ENCODE data around the gene ZNF516. TPM values are rescaled to one million over a fixed set of nuclear protein-coding genes. Genes with fewer than 3 reads are reported as not detected.

The ZNF516 gene
- total RNA-seq, 1 donor from 2014 or later, result 1.2 TPM

DNA sequence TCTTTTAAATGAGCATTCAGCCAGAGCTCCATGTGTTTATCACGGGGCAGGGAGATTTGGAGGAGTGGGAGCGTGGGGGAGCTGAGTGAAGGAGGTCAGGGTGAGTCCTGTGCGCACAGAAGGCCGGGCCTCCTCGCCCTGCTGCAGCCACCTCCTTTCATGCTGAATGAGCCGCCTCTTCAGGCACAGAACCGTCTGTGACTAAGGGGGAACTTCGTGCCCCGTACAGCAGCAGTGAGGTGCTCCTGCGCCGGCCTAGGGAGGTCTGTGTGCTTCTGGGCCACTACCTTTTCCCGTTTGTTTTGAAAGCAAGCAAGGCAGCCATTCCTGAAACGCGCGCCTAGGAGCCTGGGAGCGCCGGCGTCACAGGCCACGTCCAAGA lies 27.1 kb upstream of the ZNF516 start:
- H3K9me3 Mint-ChIP-seq, result no peaks in the 10 kb centered on the region
- H3K27ac Mint-ChIP-seq, result no peak overlapping the region
- DNase-seq (ENCODE audit: low spot score), result no peak
- intact Hi-C loops (cut with micrococcal nuclease), result no loop called here
- H3K4me3 Mint-ChIP-seq (ENCODE audit: low read depth), result no peak overlapping the region
- no peaks in the 10 kb centered on the region for H3K36me3 Mint-ChIP-seq (ENCODE audit: low read depth)
- peaks cover 52% of the 10 kb centered on the region for H3K27me3 Mint-ChIP-seq (ENCODE audit: low read depth)
- peaks cover 4% of the 10 kb centered on the region for H3K4me1 Mint-ChIP-seq (ENCODE audit: low read depth)

DNA sequence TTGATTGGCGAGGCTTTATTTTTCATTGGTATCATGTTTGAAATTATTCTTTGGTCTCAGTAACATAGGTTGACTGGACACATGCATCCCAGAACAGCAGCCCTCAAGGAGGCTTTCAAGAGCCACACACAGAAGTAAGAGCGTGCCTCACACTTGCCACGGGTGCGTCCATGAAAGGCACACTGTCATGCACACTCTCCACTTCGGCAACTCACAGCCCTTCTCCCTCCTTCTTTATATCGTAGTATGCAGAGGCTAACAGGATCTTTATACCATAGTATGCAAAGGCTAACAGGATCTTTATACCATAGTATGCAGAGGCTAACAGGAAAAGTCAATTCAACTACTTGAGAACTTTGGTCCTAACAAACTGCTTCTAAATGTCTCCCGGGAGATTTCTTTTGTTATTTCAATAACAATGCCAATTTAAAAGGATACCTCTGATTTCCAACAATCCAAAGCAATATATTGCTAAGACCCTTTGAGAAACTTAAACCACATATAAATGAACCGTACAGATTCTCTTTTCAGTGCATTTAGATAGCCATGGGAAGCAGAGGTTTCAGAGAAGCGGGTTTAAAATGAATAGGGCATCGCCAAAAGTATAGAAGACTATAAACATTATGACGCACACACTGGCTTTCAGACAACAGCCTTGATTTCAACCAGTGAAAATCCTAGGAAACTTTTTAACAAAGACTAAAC lies 26.5 kb upstream of the ZNF516 start:
- intact Hi-C loops (cut with micrococcal nuclease), result no loop called here
- no peak for DNase-seq (ENCODE audit: low spot score)
- Mint-ChIP-seq H3K9me3 (no peaks in the 10 kb centered on the region), H3K27me3 (ENCODE audit: low read depth) (peaks cover 51% of the 10 kb centered on the region), H3K27ac (no peak overlapping the region), H3K4me1 (ENCODE audit: low read depth) (peaks cover 4% of the 10 kb centered on the region), H3K4me3 (ENCODE audit: low read depth) (no peak overlapping the region), H3K36me3 (ENCODE audit: low read depth) (no peaks in the 10 kb centered on the region)

- Mint-ChIP-seq H3K27ac (no peak overlapping the region), H3K4me3 (ENCODE audit: low read depth) (no peak overlapping the region), H3K36me3 (ENCODE audit: low read depth) (no peaks in the 10 kb centered on the region), H3K4me1 (ENCODE audit: low read depth) (peaks cover 4% of the 10 kb centered on the region), H3K9me3 (no peaks in the 10 kb centered on the region), H3K27me3 (ENCODE audit: low read depth) (peaks cover 43% of the 10 kb centered on the region)
- DNase-seq (ENCODE audit: low spot score), result no peak
- intact Hi-C loops (cut with micrococcal nuclease), result loop anchor here (2.0 kb wide), 1 partner anchor 22 kb away; no protein-coding TSS in a partner anchor
These were observed 24.0 kb upstream of the ZNF516 start for GRCh38 chr18:76518860-76519538.

DNA sequence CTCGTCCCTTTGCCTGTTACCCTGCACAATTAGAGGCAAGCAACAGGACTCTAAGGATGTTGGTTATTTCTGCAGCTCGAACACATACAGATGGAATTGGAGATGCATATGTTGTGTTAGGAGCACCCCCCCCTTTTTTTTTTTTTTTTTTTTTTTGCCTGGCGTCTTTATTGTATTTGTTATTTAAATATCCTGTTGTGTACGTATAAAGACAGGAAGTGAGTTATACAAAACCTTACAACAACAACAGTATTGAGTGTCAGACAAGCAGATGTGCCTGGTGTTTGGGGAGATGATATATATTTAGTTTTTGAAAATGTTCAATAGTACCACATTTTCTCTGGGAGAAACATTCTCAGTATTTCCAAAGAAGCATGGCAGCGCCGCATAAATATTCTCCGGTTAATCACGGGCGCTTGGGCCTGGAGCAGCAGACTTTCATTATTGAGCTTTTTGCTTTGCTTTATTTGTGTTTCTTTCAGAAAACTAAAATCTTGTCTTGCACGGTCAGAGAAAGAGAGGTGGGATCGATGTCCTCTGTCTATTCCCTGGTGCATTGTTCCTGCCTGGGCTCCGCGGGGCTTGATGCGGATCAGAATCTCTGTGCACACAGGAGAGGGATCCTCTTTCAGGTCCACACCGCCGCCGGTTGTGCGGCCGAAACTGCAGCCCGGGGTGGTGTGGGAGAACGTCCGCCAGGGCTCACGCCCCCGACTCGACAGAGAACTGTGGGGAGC lies 23.2 kb upstream of the ZNF516 start:
- Mint-ChIP-seq H3K4me3 (ENCODE audit: low read depth) (no peak overlapping the region), H3K9me3 (no peaks in the 10 kb centered on the region), H3K36me3 (ENCODE audit: low read depth) (no peaks in the 10 kb centered on the region)

DNA sequence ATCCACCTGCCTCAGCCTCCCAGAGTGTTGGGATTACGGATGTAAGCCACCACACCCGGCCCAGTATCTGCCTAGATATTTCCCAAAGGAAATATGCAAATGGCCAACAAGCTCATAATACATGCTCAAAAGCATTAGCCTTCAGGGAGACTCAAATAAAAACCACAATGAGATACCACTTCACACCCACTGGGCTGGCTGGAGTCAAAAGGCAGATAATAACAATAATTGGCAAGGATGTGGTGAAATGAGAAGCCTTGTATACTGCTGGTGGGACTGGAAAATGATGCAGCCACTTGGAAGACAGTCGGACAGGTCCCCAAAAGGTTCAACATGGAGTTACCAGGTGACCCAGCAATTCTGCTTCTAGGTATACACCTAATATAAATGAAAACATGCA lies 20.5 kb upstream of the ZNF516 start:
- H3K36me3 Mint-ChIP-seq (ENCODE audit: low read depth), result no peaks in the 10 kb centered on the region
- H3K27me3 Mint-ChIP-seq (ENCODE audit: low read depth), result peaks cover 34% of the 10 kb centered on the region
- H3K4me3 Mint-ChIP-seq (ENCODE audit: low read depth), result no peak overlapping the region
- H3K27ac Mint-ChIP-seq, result no peak overlapping the region
- no peaks in the 10 kb centered on the region for H3K9me3 Mint-ChIP-seq
- no peak for DNase-seq (ENCODE audit: low spot score)
- intact Hi-C loops (cut with micrococcal nuclease), result no loop called here
- H3K4me1 Mint-ChIP-seq (ENCODE audit: low read depth), result peaks cover 4% of the 10 kb centered on the region

More for the DNA sequence above, 23.2 kb upstream of the ZNF516 start:
- no peak for DNase-seq (ENCODE audit: low spot score)
- peaks cover 4% of the 10 kb centered on the region for H3K4me1 Mint-ChIP-seq (ENCODE audit: low read depth)
- no peak overlapping the region for H3K27ac Mint-ChIP-seq
- H3K27me3 Mint-ChIP-seq (ENCODE audit: low read depth), result peaks cover 43% of the 10 kb centered on the region
- intact Hi-C loops (cut with micrococcal nuclease), result loop anchor here (2.0 kb wide), 1 partner anchor 21 kb away; no protein-coding TSS in a partner anchor

DNA sequence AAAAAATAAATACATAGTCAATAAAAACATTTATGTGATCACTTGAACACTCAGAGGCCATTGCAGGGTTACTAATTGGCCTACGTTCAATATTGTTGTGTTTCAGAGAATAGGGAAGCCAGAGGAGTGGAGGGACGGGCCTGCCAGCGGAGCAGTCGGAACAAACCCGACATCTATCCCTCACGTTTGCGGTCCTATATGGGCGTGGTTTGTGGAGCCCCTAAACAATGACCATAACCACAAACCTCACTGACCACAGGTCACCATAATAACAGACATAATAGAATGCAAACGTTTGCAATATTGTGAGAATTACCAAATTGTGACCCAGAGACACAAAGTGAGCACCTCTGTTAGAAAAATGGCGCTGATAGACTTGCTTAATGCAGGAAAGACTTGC lies 19.5 kb upstream of the ZNF516 start:
- intact Hi-C loops (cut with micrococcal nuclease), result no loop called here
- H3K27me3 Mint-ChIP-seq (ENCODE audit: low read depth), result peaks cover 33% of the 10 kb centered on the region
- H3K9me3 Mint-ChIP-seq, result no peaks in the 10 kb centered on the region
- no peak overlapping the region for H3K4me3 Mint-ChIP-seq (ENCODE audit: low read depth)
- H3K27ac Mint-ChIP-seq, result no peak overlapping the region
- peaks cover 4% of the 10 kb centered on the region for H3K4me1 Mint-ChIP-seq (ENCODE audit: low read depth)
- no peaks in the 10 kb centered on the region for H3K36me3 Mint-ChIP-seq (ENCODE audit: low read depth)
- DNase-seq (ENCODE audit: low spot score), result no peak

DNA sequence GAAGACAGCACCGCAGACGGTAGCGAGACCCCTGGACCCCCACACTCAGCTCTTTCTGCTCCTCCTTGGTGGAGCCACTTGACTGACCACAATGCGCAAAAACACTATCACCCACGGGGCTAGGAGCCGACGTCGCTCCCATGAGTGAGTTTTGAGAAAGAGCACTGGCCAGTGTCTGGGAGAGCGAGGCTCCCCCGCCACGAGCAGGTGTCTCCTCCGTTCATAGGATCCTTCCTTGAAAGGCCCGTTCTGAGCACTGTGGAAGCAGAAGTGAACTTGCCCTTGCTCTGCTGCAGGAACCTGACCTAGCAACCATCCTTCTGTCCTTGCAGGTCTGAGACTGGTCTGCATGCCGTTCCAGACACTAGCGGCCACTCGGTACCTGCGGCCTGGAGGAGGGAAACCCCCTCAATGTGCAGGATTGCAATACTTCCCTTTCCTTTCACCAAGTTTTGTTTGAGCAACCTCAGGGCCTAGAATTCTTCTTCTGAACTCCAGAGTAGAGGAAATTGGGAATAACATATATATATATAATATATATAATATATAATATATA lies 12.9 kb upstream of the ZNF516 start:
- Mint-ChIP-seq H3K9me3 (no peaks in the 10 kb centered on the region), H3K4me3 (ENCODE audit: low read depth) (no peak overlapping the region), H3K27ac (no peak overlapping the region), H3K4me1 (ENCODE audit: low read depth) (no peaks in the 10 kb centered on the region), H3K36me3 (ENCODE audit: low read depth) (no peaks in the 10 kb centered on the region), H3K27me3 (ENCODE audit: low read depth) (peaks cover 9% of the 10 kb centered on the region)
- DNase-seq (ENCODE audit: low spot score), result no peak
- intact Hi-C loops (cut with micrococcal nuclease), result no loop called here

- intact Hi-C loops (cut with micrococcal nuclease), result no loop called here
- Mint-ChIP-seq H3K27ac (no peak overlapping the region), H3K9me3 (no peaks in the 10 kb centered on the region), H3K4me3 (ENCODE audit: low read depth) (no peak overlapping the region), H3K4me1 (ENCODE audit: low read depth) (no peaks in the 10 kb centered on the region), H3K36me3 (ENCODE audit: low read depth) (no peaks in the 10 kb centered on the region), H3K27me3 (ENCODE audit: low read depth) (peaks cover 9% of the 10 kb centered on the region)
- DNase-seq (ENCODE audit: low spot score), result no peak
These were observed 12.1 kb upstream of the ZNF516 start for GRCh38 chr18:76506974-76507764.

- Mint-ChIP-seq H3K9me3 (no peaks in the 10 kb centered on the region), H3K36me3 (ENCODE audit: low read depth) (no peaks in the 10 kb centered on the region), H3K4me1 (ENCODE audit: low read depth) (no peaks in the 10 kb centered on the region), H3K27me3 (ENCODE audit: low read depth) (peaks cover 11% of the 10 kb centered on the region), H3K4me3 (ENCODE audit: low read depth) (no peak overlapping the region), H3K27ac (no peak overlapping the region)
- intact Hi-C loops (cut with micrococcal nuclease), result no loop called here
- no peak for DNase-seq (ENCODE audit: low spot score)
These were observed 11.4 kb upstream of the ZNF516 start for GRCh38 chr18:76506395-76506794.

DNA sequence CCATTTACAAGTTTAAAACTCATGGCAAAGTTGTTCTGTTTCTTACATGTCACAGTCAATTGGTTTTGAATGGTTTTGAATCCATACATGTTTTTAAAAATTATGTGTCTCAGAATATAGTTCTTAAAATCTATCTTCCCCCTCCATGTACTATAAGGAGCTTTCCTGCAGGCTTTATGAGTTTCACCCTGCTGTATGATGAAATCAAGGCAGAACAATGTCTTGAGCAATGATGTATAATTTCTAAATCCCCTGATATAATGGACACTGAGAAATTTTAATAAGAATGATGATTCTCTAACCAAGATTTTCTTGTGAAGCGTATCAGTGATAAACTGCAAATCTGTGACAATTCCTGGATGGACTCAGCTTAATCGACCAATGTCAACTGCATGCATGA lies 10.6 kb upstream of the ZNF516 start:
- H3K4me1 Mint-ChIP-seq (ENCODE audit: low read depth), result no peaks in the 10 kb centered on the region
- no peaks in the 10 kb centered on the region for H3K36me3 Mint-ChIP-seq (ENCODE audit: low read depth)
- DNase-seq (ENCODE audit: low spot score), result no peak
- no peaks in the 10 kb centered on the region for H3K9me3 Mint-ChIP-seq
- no peak overlapping the region for H3K27ac Mint-ChIP-seq
- H3K27me3 Mint-ChIP-seq (ENCODE audit: low read depth), result peaks cover 11% of the 10 kb centered on the region
- intact Hi-C loops (cut with micrococcal nuclease), result no loop called here
- no peak overlapping the region for H3K4me3 Mint-ChIP-seq (ENCODE audit: low read depth)

DNA sequence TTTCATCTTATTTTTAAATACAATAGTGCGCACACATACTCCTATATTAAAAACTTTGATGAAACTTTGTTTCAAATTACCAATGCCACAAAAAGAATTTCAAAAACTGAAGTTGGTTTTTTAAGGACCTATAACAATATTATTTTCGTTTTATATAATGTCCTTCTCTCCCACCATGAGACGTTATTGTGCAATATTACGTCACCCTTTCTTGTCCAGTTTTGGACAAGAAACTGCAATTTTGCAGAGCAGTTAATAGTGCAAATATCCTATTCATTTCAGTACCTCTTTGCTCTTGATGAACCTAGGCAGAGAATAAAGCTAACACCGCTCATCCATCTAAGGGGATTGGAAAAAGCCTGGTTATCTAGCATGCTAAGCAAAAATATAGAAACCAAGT lies 9.7 kb upstream of the ZNF516 start:
- Mint-ChIP-seq H3K27ac (no peak overlapping the region), H3K27me3 (ENCODE audit: low read depth) (peaks cover 14% of the 10 kb centered on the region), H3K4me3 (ENCODE audit: low read depth) (no peak overlapping the region), H3K4me1 (ENCODE audit: low read depth) (no peaks in the 10 kb centered on the region), H3K9me3 (no peaks in the 10 kb centered on the region), H3K36me3 (ENCODE audit: low read depth) (no peaks in the 10 kb centered on the region)
- DNase-seq (ENCODE audit: low spot score), result no peak
- intact Hi-C loops (cut with micrococcal nuclease), result no loop called here

GRCh38 chr18:76503649-76504386 lies 8.8 kb upstream of the ZNF516 start:
- peaks cover 22% of the 10 kb centered on the region for H3K27me3 Mint-ChIP-seq (ENCODE audit: low read depth)

More at GRCh38 chr18:76503649-76504386, 8.8 kb upstream of the ZNF516 start:
- H3K9me3 Mint-ChIP-seq, result no peaks in the 10 kb centered on the region
- no peak overlapping the region for H3K27ac Mint-ChIP-seq
- no peak overlapping the region for H3K4me3 Mint-ChIP-seq (ENCODE audit: low read depth)
- intact Hi-C loops (cut with micrococcal nuclease), result no loop called here
- no peaks in the 10 kb centered on the region for H3K4me1 Mint-ChIP-seq (ENCODE audit: low read depth)
- no peaks in the 10 kb centered on the region for H3K36me3 Mint-ChIP-seq (ENCODE audit: low read depth)
- DNase-seq (ENCODE audit: low spot score), result no peak

All from activated T-helper 2 cell treated with anti-CD3 and anti-CD28 coated beads, Interferon-gamma antibody, Interleukin-2, Interleukin-4, amounts not matched to agents 10 μg/mL and 5 μg/mL and 100 μg/mL, durations not matched to agents 14 hours and 24 hours and 36 hours (primary cell).